Epithelial cell of esophagus (primary cell): ENCODE data around the gene LRRC45.

Experiments used
- DNase-seq: peaks from one replicate; pipeline ENCODE4 v3.0.0; 2010; ENCODE audit warnings: low read depth
- H3K4me3 ChIP-seq: 2 replicates; pipeline ENCODE4 v1.5.1; 2011; ENCODE audit warnings: mild to moderate bottlenecking, low read length, control low read depth
- TF ChIP-seq, protein P1 (sequence below): IDR thresholded peaks from 2 replicates; pipeline ENCODE4 v1.5.1; 2011; ENCODE audit warnings: low read depth, mild to moderate bottlenecking, low read length, control low read depth, inconsistent platforms; ENCODE audit not compliant: insufficient read depth; ENCODE audit errors: missing control alignments

LRRC45 gene

DNA sequence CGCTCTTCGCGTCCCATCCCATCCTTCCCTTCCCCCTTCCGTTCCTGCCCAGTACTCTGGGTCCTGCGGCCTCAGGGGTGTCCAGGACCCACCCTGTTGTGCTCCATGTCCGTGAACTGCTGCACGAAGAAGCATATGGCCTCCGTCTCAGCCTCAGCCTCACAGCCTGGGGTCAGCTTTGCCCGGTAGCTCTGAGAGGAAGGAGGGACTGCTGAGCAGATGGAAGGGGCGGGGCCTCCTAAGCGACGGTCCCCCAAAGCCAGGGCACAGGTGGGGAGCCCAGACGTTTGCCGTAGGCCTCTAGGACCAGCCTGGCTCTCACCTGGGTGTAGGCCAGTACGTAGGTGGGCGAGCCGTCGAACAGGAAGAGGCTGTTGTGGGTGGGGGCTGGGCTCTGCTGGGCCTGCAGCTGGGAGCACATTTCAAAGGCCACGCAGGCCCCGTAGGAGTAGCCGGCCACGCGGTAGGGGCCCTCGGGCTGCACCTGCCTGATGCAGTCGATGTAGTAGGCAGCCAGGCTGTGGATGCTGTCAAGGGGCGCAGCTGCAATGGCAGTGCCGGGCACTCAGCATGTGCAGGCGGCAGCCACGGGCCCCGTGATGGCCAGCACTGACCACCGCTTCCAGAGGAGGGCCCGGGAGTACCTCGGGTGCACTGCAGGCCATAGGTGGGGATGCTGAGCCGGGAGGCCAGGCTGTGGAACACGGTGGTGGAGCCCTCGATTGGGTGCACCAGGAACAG, 57.1 kb downstream of the LRRC45 start:
- no peak overlapping the region for H3K4me3 ChIP-seq
- TF ChIP-seq, protein P1, sequence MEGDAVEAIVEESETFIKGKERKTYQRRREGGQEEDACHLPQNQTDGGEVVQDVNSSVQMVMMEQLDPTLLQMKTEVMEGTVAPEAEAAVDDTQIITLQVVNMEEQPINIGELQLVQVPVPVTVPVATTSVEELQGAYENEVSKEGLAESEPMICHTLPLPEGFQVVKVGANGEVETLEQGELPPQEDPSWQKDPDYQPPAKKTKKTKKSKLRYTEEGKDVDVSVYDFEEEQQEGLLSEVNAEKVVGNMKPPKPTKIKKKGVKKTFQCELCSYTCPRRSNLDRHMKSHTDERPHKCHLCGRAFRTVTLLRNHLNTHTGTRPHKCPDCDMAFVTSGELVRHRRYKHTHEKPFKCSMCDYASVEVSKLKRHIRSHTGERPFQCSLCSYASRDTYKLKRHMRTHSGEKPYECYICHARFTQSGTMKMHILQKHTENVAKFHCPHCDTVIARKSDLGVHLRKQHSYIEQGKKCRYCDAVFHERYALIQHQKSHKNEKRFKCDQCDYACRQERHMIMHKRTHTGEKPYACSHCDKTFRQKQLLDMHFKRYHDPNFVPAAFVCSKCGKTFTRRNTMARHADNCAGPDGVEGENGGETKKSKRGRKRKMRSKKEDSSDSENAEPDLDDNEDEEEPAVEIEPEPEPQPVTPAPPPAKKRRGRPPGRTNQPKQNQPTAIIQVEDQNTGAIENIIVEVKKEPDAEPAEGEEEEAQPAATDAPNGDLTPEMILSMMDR = no peak
- no peak for DNase-seq
